H9 (cell line): Measurements from ENCODE around the gene RNF183. TPM values are rescaled to one million over a fixed set of nuclear protein-coding genes. Genes with fewer than 3 reads are reported as not detected.

Experiments used
- DNase-seq: peaks from one replicate; pipeline ENCODE4 v3.0.0-alpha.2; 2017
- H2AFZ ChIP-seq: one replicate; pipeline ENCODE4 v1.6.1; 2013; ENCODE audit warnings: mild to moderate bottlenecking, low read length, control low read depth, moderate library complexity
- H2AK5ac ChIP-seq: 2 replicates; pipeline ENCODE4 v1.6.1; 2013; ENCODE audit warnings: low read length, control low read depth, mixed read lengths; ENCODE audit not compliant: insufficient read length
- H2BK120ac ChIP-seq: one replicate; pipeline ENCODE4 v1.6.1; 2013; ENCODE audit warnings: low read depth, mild to moderate bottlenecking, low read length, control low read depth, inconsistent platforms; ENCODE audit not compliant: poor library complexity, severe bottlenecking
- H2BK12ac ChIP-seq: 2 replicates; pipeline ENCODE4 v1.6.1; 2013; ENCODE audit warnings: low read length, control low read depth, mixed read lengths, low read depth; ENCODE audit not compliant: insufficient read length
- H2BK15ac ChIP-seq: 2 replicates; pipeline ENCODE4 v1.6.1; 2013; ENCODE audit warnings: low read depth, low read length, control low read depth
- H2BK20ac ChIP-seq: one replicate; pipeline ENCODE4 v1.6.1; 2013; ENCODE audit warnings: low read depth, mild to moderate bottlenecking, low read length, control low read depth, inconsistent platforms; ENCODE audit not compliant: poor library complexity, severe bottlenecking
- H2BK5ac ChIP-seq: 2 replicates; pipeline ENCODE4 v1.6.1; 2013; ENCODE audit warnings: low read length, control low read depth, mixed read lengths; ENCODE audit not compliant: insufficient read length
- H3K14ac ChIP-seq: 2 replicates; pipeline ENCODE4 v1.6.1; 2013; ENCODE audit warnings: low read length, control low read depth; ENCODE audit not compliant: insufficient read depth
- H3K18ac ChIP-seq: 2 replicates; pipeline ENCODE4 v1.6.1; 2013; ENCODE audit warnings: low read depth, mild to moderate bottlenecking, mixed read lengths, low read length, control low read depth; ENCODE audit not compliant: insufficient read length
- H3K23ac ChIP-seq: 2 replicates; pipeline ENCODE4 v1.6.1; 2013; ENCODE audit warnings: low read length, control low read depth, mixed read lengths, low read depth; ENCODE audit not compliant: insufficient read length
- H3K23me2 ChIP-seq: 2 replicates; pipeline ENCODE4 v1.6.1; 2013; ENCODE audit warnings: low read depth, mild to moderate bottlenecking, mixed read lengths, low read length, control low read depth; ENCODE audit not compliant: insufficient read length, poor library complexity, severe bottlenecking
- H3K27ac ChIP-seq: 2 replicates; pipeline ENCODE4 v1.5.1; 2013; ENCODE audit warnings: low read length, control low read depth, mixed read lengths, low read depth; ENCODE audit not compliant: insufficient read length
- H3K27me3 ChIP-seq: 2 replicates; pipeline ENCODE4 v1.6.1; 2013; ENCODE audit warnings: low read length, control low read depth, inconsistent platforms; ENCODE audit not compliant: insufficient read depth
- H3K4ac ChIP-seq: 2 replicates; pipeline ENCODE4 v1.6.1; 2013; ENCODE audit warnings: low read depth, mild to moderate bottlenecking, control low read depth, inconsistent platforms, low read length, moderate library complexity
- H3K4me1 ChIP-seq: 2 replicates; pipeline ENCODE4 v1.6.1; 2013; ENCODE audit warnings: low read length, control low read depth, inconsistent platforms; ENCODE audit not compliant: insufficient read depth
- H3K4me2 ChIP-seq: 2 replicates; pipeline ENCODE4 v1.6.1; 2013; ENCODE audit warnings: low read length, control low read depth, mixed read lengths; ENCODE audit not compliant: insufficient read length, insufficient read depth
- H3K56ac ChIP-seq: 2 replicates; pipeline ENCODE4 v1.6.1; 2013; ENCODE audit warnings: low read depth, mild to moderate bottlenecking, mixed read lengths, low read length, control low read depth; ENCODE audit not compliant: insufficient read length
- H3K79me1 ChIP-seq: 2 replicates; pipeline ENCODE4 v1.6.1; 2013; ENCODE audit warnings: low read depth, mild to moderate bottlenecking, moderate library complexity, low read length, control low read depth, inconsistent platforms; ENCODE audit not compliant: insufficient read depth, poor library complexity, severe bottlenecking
- H3K79me2 ChIP-seq: 2 replicates; pipeline ENCODE4 v1.6.1; 2013; ENCODE audit warnings: low read length, control low read depth, inconsistent platforms; ENCODE audit not compliant: insufficient read depth
- H3K9ac ChIP-seq: 2 replicates; pipeline ENCODE4 v1.6.1; 2013; ENCODE audit warnings: low read length, control low read depth, mixed read lengths; ENCODE audit not compliant: insufficient read length; ENCODE audit errors: extremely low read depth
- H3K9me3 ChIP-seq: one replicate; pipeline ENCODE4 v1.6.1; 2013; ENCODE audit warnings: low read depth, low read length, inconsistent platforms; ENCODE audit not compliant: control insufficient read depth
- H3T11ph ChIP-seq: one replicate; pipeline ENCODE4 v1.6.1; 2013; ENCODE audit warnings: mild to moderate bottlenecking, low read length, control low read depth, inconsistent platforms
- H4K20me1 ChIP-seq: one replicate; pipeline ENCODE4 v1.6.1; 2013; ENCODE audit not compliant: control insufficient read depth, insufficient read length, insufficient read depth
- H4K5ac ChIP-seq: 2 replicates; pipeline ENCODE4 v1.6.1; 2013; ENCODE audit warnings: low read depth, mild to moderate bottlenecking, mixed read lengths, low read length, control low read depth; ENCODE audit not compliant: insufficient read length
- H4K8ac ChIP-seq: replicated peaks from 2 replicates; pipeline ENCODE4 v1.6.1; 2013; ENCODE audit warnings: low read length, control low read depth, mixed read lengths, low read depth; ENCODE audit not compliant: insufficient read length
- H4K91ac ChIP-seq: 2 replicates; pipeline ENCODE4 v1.6.1; 2013; ENCODE audit warnings: low read depth, mild to moderate bottlenecking, moderate library complexity, mixed read lengths, low read length, control low read depth; ENCODE audit not compliant: insufficient read length
- H3K27ac Mint-ChIP-seq, 3 experiments: 2 replicates in 2 of 3; 3 replicates in 1 of 3; pipeline ENCODE4 v1.8.0; 2020 to 2021; ENCODE audit warnings: mixed read lengths in 3 of 3, mild to moderate bottlenecking in 1 of 3, moderate library complexity in 1 of 3
- H3K27me3 Mint-ChIP-seq: 2 replicates; pipeline ENCODE4 v1.8.0; 2021; ENCODE audit warnings: low read depth, mild to moderate bottlenecking, moderate library complexity, mixed read lengths
- H3K36me3 Mint-ChIP-seq, 3 experiments: 2 replicates in 2 of 3; 3 replicates in 1 of 3; pipeline ENCODE4 v1.8.0; 2020 to 2021; ENCODE audit warnings: low read depth in 3 of 3, mixed read lengths in 3 of 3; ENCODE audit not compliant: insufficient read depth in 1 of 3
- H3K4me1 Mint-ChIP-seq, 2 experiments: 2 replicates each; pipeline ENCODE4 v1.8.0; 2020; ENCODE audit warnings: mixed read lengths in 2 of 2
- H3K4me3 Mint-ChIP-seq, 2 experiments: 2 replicates in 1 of 2; 3 replicates in 1 of 2; pipeline ENCODE4 v1.8.0; 2020 to 2021; ENCODE audit warnings: mild to moderate bottlenecking in 2 of 2, mixed read lengths in 2 of 2, moderate library complexity in 1 of 2
- H3K9me3 Mint-ChIP-seq, 2 experiments: 2 replicates in 1 of 2; 3 replicates in 1 of 2; pipeline ENCODE4 v1.8.0; 2020; ENCODE audit warnings: mild to moderate bottlenecking in 2 of 2, mixed read lengths in 2 of 2, moderate library complexity in 1 of 2
- CTCF ChIP-seq: fragments of 200-600 bp; sonication (generic); conservative IDR thresholded peaks from 3 replicates; pipeline ENCODE4 v1.8.0; 2021; ENCODE audit warnings: antibody characterized with exemption, mild to moderate bottlenecking
- WGBS: extraction: QIAGEN DNeasy Blood & Tissue Kit; methylation state at CpG from one replicate; pipeline ENCODE4 v1.1.7; 2013; ENCODE audit warnings: missing lambda C conversion rate, low lambda C conversion rate, mixed read lengths; ENCODE audit not compliant: insufficient read length; ENCODE audit errors: extremely low coverage; 5-methylcytosine and 5-hydroxymethylcytosine counted together
- total RNA-seq: library from RNA; stranded (reverse); gene quantifications from 2 replicates; pipeline ENCODE4 v1.2.1, GENCODE V29; 2021

Gene RNF183
- total RNA-seq, 1 experiment from 2014 or later, result 0.33 TPM

- Histone ChIP-seq H3K27ac (no peak overlapping the region), H2BK120ac (no peak overlapping the region), H3K23ac (no peak overlapping the region), H3K23me2 (peaks cover 9% of the 10 kb centered on the region), H2BK5ac (no peak overlapping the region), H3K9me3 (no peaks in the 10 kb centered on the region), H3K56ac (peak overlapping the region; percentile 64), H2BK15ac (no peak overlapping the region), H2BK12ac (no peak overlapping the region), H4K8ac (no peak overlapping the region), H3K9ac (no peak overlapping the region), H2BK20ac (no peak overlapping the region), H4K91ac (peak overlapping the region; percentile 13), H3K4me2 (no peak overlapping the region), H2AFZ (no peak overlapping the region), H3K79me1 (no peaks in the 10 kb centered on the region), H3K4ac (no peak overlapping the region), H3K18ac (peak overlapping the region; percentile 77), H3T11ph (no peak overlapping the region), H4K5ac (no peak overlapping the region), H4K20me1 (no peaks in the 10 kb centered on the region), H2AK5ac (no peak overlapping the region), H3K79me2 (no peaks in the 10 kb centered on the region), H3K14ac (no peak overlapping the region), H3K27me3 (no peaks in the 10 kb centered on the region), H3K4me1 (peaks cover 2% of the 10 kb centered on the region; the same call in 1 of the 2 replicates)
- Mint-ChIP-seq H3K36me3 (no peaks in the 10 kb centered on the region; a peak in 1 of 7 replicates), H3K27me3 (peaks cover 34% of the 10 kb centered on the region), H3K4me1 (peaks cover 18 to 20% of the 10 kb centered on the region in 2 experiments), H3K9me3 (no peaks in the 10 kb centered on the region), H3K27ac (no peak overlapping the region), H3K4me3 (no peak overlapping the region)
- no peak for TF ChIP-seq CTCF
- DNase-seq, result no peak
- no CpG with 5 or more reads among the region's 1 CpG for WGBS
Measured at GRCh38 chr9:113352411-113352810, 49.2 kb upstream of the RNF183 start.
